Peyer's patch (tissue), 4 donors: ENCODE data around the gene AMELX. TPM values are rescaled to one million over a fixed set of nuclear protein-coding genes. Genes with fewer than 3 reads are reported as not detected.

Source experiments
- DNase-seq, 3 donors: peaks; one replicate each; pipeline ENCODE4 v3.0.0-alpha.2; 2017 to 2019
- H3K27ac ChIP-seq, 4 donors: fragments of 200-600 bp; sonication (generic); one replicate each; pipeline ENCODE4 v1.5.1; 2016 to 2019
- H3K27me3 ChIP-seq, 2 donors: fragments of 200-600 bp; sonication (generic); one replicate each; pipeline ENCODE4 v1.5.1; 2019
- H3K36me3 ChIP-seq, 3 donors: fragments of 200-600 bp; sonication (generic); one replicate each; pipeline ENCODE4 v1.5.1; 2016 to 2019
- H3K4me1 ChIP-seq, 4 donors: fragments of 200-600 bp; sonication (generic); one replicate each; pipeline ENCODE4 v1.5.1; 2016 to 2019
- H3K4me3 ChIP-seq, 4 donors: fragments of 200-600 bp; sonication (generic); 1 replicate in 3 of 4; 2 replicates in 1 of 4; pipeline ENCODE4 v1.5.1; 2016 to 2019; ENCODE audit warnings: mild to moderate bottlenecking in 1 of 4
- H3K9me3 ChIP-seq, 4 donors: fragments of 200-600 bp; sonication (generic); one replicate each; pipeline ENCODE4 v1.5.1; 2016 to 2019; ENCODE audit warnings: mild to moderate bottlenecking in 1 of 4
- CTCF ChIP-seq, 6 experiments: fragments of 450-650 bp in 4 of 6; fragments of 200-600 bp in 2 of 6; sonication (generic) in 1 of 6; IDR thresholded peaks; one replicate each; pipeline ENCODE4 v1.5.1; 2017 to 2019; ENCODE audit warnings: antibody characterized with exemption in 6 of 6, mild to moderate bottlenecking in 3 of 6, moderate library complexity in 1 of 6
- POLR2A ChIP-seq, 2 donors: fragments of 450-650 bp; IDR thresholded peaks; one replicate each; pipeline ENCODE4 v1.5.1; 2017; ENCODE audit warnings: antibody characterized with exemption in 2 of 2, mild to moderate bottlenecking in 2 of 2, moderate library complexity in 2 of 2
- total RNA-seq, 4 donors: library from RNA; depleted of rRNA; stranded (reverse); fragments of >200 nt; gene quantifications; one replicate each; pipeline ENCODE4 v1.1.0, GENCODE V29; 2016

The AMELX gene
- total RNA-seq, 4 donors from 2014 or later: not detected

- no peaks in the 10 kb centered on the region for H3K36me3 ChIP-seq
- no peak for DNase-seq
Observed at GRCh38 chrX:11304829-11305228, 11.6 kb downstream of the AMELX start.

GRCh38 chrX:11305641-11306040 lies 12.4 kb downstream of the AMELX start:
- no peak for DNase-seq
- no peaks in the 10 kb centered on the region for H3K36me3 ChIP-seq
- no peak for TF ChIP-seq CTCF (IDR thresholded peaks at IDR 0.05)
- TF ChIP-seq POLR2A (IDR thresholded peaks at IDR 0.05): no peak
- H3K27ac ChIP-seq: no peak overlapping the region
- H3K4me1 ChIP-seq: no peaks in the 10 kb centered on the region
- no peaks in the 10 kb centered on the region for H3K27me3 ChIP-seq
- H3K4me3 ChIP-seq: no peak overlapping the region
- no peaks in the 10 kb centered on the region for H3K9me3 ChIP-seq

More at GRCh38 chrX:11304829-11305228, 11.6 kb downstream of the AMELX start:
- Histone ChIP-seq H3K27me3 (no peaks in the 10 kb centered on the region), H3K27ac (no peak overlapping the region), H3K4me3 (no peak overlapping the region), H3K4me1 (no peaks in the 10 kb centered on the region), H3K9me3 (no peaks in the 10 kb centered on the region)
- TF ChIP-seq CTCF (IDR thresholded peaks at IDR 0.05): no peak
- no peak for TF ChIP-seq POLR2A (IDR thresholded peaks at IDR 0.05)

GRCh38 chrX:11309220-11309619 lies 16.0 kb downstream of the AMELX start:
- no peaks in the 10 kb centered on the region for H3K27me3 ChIP-seq
- no peak overlapping the region for H3K4me3 ChIP-seq
- no peak for DNase-seq
- TF ChIP-seq POLR2A (IDR thresholded peaks at IDR 0.05) (no peak), CTCF (IDR thresholded peaks at IDR 0.05) (no peak)
- H3K36me3 ChIP-seq: no peaks in the 10 kb centered on the region
- H3K27ac ChIP-seq: no peak overlapping the region
- H3K4me1 ChIP-seq: no peaks in the 10 kb centered on the region
- H3K9me3 ChIP-seq: no peaks in the 10 kb centered on the region

- H3K4me3 ChIP-seq: no peak overlapping the region
- TF ChIP-seq CTCF (IDR thresholded peaks at IDR 0.05): no peak
- no peak for TF ChIP-seq POLR2A (IDR thresholded peaks at IDR 0.05)
- DNase-seq: no peak
Observed at GRCh38 chrX:11311706-11312105, 18.5 kb downstream of the AMELX start.

GRCh38 chrX:11319806-11320520 lies 26.8 kb downstream of the AMELX start:
- no peak overlapping the region for H3K4me3 ChIP-seq
- no peaks in the 10 kb centered on the region for H3K27me3 ChIP-seq
- H3K36me3 ChIP-seq: no peaks in the 10 kb centered on the region
- H3K4me1 ChIP-seq: no peaks in the 10 kb centered on the region
- H3K9me3 ChIP-seq: no peaks in the 10 kb centered on the region
- TF ChIP-seq CTCF (IDR thresholded peaks at IDR 0.05) (no peak), POLR2A (IDR thresholded peaks at IDR 0.05) (no peak)
- no peak overlapping the region for H3K27ac ChIP-seq
- no peak for DNase-seq

More at GRCh38 chrX:11311706-11312105, 18.5 kb downstream of the AMELX start:
- Histone ChIP-seq H3K27ac (no peak overlapping the region), H3K4me1 (no peaks in the 10 kb centered on the region), H3K9me3 (no peaks in the 10 kb centered on the region), H3K36me3 (no peaks in the 10 kb centered on the region), H3K27me3 (no peaks in the 10 kb centered on the region)
